GM12892 (cell line): ENCODE measurements around the gene NLGN4Y.

Experiments used
- POLR2A ChIP-seq: IDR thresholded peaks from 2 replicates; pipeline ENCODE4 v1.6.1; 2011; ENCODE audit warnings: low read depth, low read length, control low read depth
- POLR2AphosphoS5 ChIP-seq: IDR thresholded peaks from 2 replicates; pipeline ENCODE4 v1.6.1; 2011; ENCODE audit warnings: low read depth, low read length, control low read depth
- TAF1 ChIP-seq: IDR thresholded peaks from 2 replicates; pipeline ENCODE4 v1.6.1; 2011; ENCODE audit warnings: low read depth, mild to moderate bottlenecking, control low read depth, low read length, borderline replicate concordance

- TF ChIP-seq POLR2AphosphoS5 (no peak), POLR2A (no peak), TAF1 (no peak)
Observed at GRCh38 chrY:14490226-14490625, 34.1 kb upstream of the NLGN4Y start.
